ENCODE data around the gene TNKS1BP1. TPM values are rescaled to one million over a fixed set of nuclear protein-coding genes. Genes with fewer than 3 reads are reported as not detected.

TNKS1BP1 gene
- polyA plus RNA-seq, 1 experiment: 73.7 TPM

DNA sequence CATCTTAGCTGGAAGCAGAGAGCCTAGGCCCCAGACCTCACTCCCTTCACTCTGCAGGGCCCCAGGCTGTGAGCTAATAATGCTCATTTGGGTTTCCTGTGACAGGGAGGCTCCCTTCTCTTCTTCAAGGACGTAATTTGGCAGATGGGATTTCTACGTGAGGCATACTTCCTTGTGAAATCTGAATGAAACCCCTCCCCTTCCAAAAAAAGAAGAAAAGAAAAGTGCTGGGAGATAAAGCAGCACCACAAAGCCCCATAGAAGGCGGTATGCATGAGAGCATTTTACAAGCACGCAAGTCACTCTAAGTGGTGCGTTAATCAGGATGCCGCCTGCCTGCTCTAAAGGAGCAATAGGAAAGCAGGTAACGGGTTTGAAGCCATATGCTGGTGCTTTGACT is 19.1 kb upstream of the TNKS1BP1 start:
- no peaks in the 10 kb centered on the region for H3K36me3 ChIP-seq (ENCODE audit: control insufficient read depth, insufficient read depth, low read length)
- H3K4me3 ChIP-seq (ENCODE audit: low read depth, low read length): no peak overlapping the region
- POLR2A ChIA-PET: no interaction called here
- TF ChIP-seq, protein P1, sequence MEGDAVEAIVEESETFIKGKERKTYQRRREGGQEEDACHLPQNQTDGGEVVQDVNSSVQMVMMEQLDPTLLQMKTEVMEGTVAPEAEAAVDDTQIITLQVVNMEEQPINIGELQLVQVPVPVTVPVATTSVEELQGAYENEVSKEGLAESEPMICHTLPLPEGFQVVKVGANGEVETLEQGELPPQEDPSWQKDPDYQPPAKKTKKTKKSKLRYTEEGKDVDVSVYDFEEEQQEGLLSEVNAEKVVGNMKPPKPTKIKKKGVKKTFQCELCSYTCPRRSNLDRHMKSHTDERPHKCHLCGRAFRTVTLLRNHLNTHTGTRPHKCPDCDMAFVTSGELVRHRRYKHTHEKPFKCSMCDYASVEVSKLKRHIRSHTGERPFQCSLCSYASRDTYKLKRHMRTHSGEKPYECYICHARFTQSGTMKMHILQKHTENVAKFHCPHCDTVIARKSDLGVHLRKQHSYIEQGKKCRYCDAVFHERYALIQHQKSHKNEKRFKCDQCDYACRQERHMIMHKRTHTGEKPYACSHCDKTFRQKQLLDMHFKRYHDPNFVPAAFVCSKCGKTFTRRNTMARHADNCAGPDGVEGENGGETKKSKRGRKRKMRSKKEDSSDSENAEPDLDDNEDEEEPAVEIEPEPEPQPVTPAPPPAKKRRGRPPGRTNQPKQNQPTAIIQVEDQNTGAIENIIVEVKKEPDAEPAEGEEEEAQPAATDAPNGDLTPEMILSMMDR (IDR thresholded peaks at IDR 0.05; ENCODE audit: insufficient read depth, low read depth, low read length): no peak
- DNase-seq (ENCODE audit: low read depth): no peak
- CTCF ChIA-PET: interaction anchor here (2.4 kb wide), 1 partner anchor 114 kb away, joined by 14 read pairs; no protein-coding TSS in a partner anchor
- H3K27me3 ChIP-seq (ENCODE audit: control insufficient read depth, insufficient read depth, low read length): no peaks in the 10 kb centered on the region; the same call in 1 of the 2 replicates

GRCh38 chr11:57342702-57343101 is 17.9 kb upstream of the TNKS1BP1 start:
- TF ChIP-seq, protein P1 (IDR thresholded peaks at IDR 0.05; ENCODE audit: insufficient read depth, low read depth, low read length): no peak
- Histone ChIP-seq H3K27me3 (ENCODE audit: control insufficient read depth, insufficient read depth, low read length) (no peaks in the 10 kb centered on the region; the same call in 1 of the 2 replicates), H3K4me3 (ENCODE audit: low read depth, low read length) (no peak overlapping the region), H3K36me3 (ENCODE audit: control insufficient read depth, insufficient read depth, low read length) (no peaks in the 10 kb centered on the region)
- DNase-seq (ENCODE audit: low read depth): no peak
- ChIA-PET CTCF (no interaction called here), POLR2A (interaction anchor here (0.6 kb wide), 1 partner anchor 355 kb away, joined by 3 read pairs; no protein-coding TSS in a partner anchor)

DNA sequence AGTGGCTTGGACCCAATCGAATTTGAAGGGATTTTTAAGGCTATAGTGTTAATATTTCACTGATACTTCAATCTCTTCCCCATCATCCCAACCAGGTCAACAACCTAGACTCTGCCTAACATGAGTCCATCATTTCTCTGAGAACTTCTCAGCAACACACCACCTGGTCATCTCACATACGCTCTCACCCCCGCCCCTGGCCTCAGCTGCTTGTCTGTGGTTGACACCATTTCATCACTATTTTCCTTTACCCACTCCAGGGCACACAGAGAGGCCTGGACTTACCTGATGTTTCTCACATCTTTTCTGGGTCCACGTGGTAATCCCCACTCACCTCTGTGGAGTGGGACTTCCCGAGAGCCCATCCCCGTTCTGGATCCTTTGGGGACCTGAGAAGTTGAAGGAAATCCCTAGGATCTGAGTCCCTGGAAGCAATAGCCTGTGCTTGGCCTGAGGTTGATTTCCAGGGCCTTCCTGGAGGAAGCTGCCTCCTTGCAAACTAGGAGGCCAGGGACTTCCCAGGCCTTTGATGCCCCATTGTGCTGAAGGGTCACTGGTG is 16.6 kb upstream of the TNKS1BP1 start:
- no peak for DNase-seq (ENCODE audit: low read depth)
- TF ChIP-seq, protein P1 (IDR thresholded peaks at IDR 0.05; ENCODE audit: insufficient read depth, low read depth, low read length): no peak
- ChIA-PET CTCF (interaction anchor here (0.8 kb wide), 1 partner anchor 117 kb away, joined by 3 read pairs; no protein-coding TSS in a partner anchor), POLR2A (no interaction called here)
- Histone ChIP-seq H3K36me3 (ENCODE audit: control insufficient read depth, insufficient read depth, low read length) (no peaks in the 10 kb centered on the region), H3K27me3 (ENCODE audit: control insufficient read depth, insufficient read depth, low read length) (no peaks in the 10 kb centered on the region; the same call in 1 of the 2 replicates), H3K4me3 (ENCODE audit: low read depth, low read length) (no peak overlapping the region)

GRCh38 chr11:57340039-57340615 is 15.4 kb upstream of the TNKS1BP1 start:
- POLR2A ChIA-PET: no interaction called here
- H3K27me3 ChIP-seq (ENCODE audit: control insufficient read depth, insufficient read depth, low read length): no peaks in the 10 kb centered on the region; the same call in 1 of the 2 replicates
- no peak overlapping the region for H3K4me3 ChIP-seq (ENCODE audit: low read depth, low read length)
- TF ChIP-seq, protein P1 (IDR thresholded peaks at IDR 0.05; ENCODE audit: insufficient read depth, low read depth, low read length): peak; percentile 31; the same call in 1 of the 2 replicates
- H3K36me3 ChIP-seq (ENCODE audit: control insufficient read depth, insufficient read depth, low read length): no peaks in the 10 kb centered on the region
- CTCF ChIA-PET: interaction anchor here (0.7 to 2.3 kb wide), 5 partner anchors 85 to 496 kb away, joined by 3 to 8 read pairs (median 3); no protein-coding TSS in a partner anchor
- DNase-seq (ENCODE audit: low read depth): no peak

DNA sequence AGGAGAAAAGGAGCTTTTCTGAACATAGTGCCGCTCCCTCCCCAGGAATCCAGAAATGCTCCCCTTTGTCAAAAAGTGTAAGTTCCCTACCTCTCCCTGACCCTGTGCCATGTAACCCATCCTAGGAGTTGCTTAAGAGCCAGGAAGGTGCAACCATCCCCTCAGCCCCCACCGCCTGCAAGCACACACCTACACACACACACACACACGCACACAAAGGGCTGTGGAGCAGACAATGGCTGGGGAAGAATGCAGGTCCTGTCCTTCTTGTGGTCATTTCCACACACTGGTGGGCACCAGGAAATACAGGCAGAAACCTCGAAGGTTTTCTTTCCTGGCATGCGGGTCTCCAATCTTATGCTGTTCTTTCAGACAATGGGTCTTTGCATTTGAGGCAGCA is 14.6 kb upstream of the TNKS1BP1 start:
- Histone ChIP-seq H3K36me3 (ENCODE audit: control insufficient read depth, insufficient read depth, low read length) (no peaks in the 10 kb centered on the region), H3K4me3 (ENCODE audit: low read depth, low read length) (no peak overlapping the region), H3K27me3 (ENCODE audit: control insufficient read depth, insufficient read depth, low read length) (no peaks in the 10 kb centered on the region; the same call in 1 of the 2 replicates)
- POLR2A ChIA-PET: no interaction called here
- DNase-seq (ENCODE audit: low read depth): no peak
- CTCF ChIA-PET: interaction anchor here (0.6 to 2.3 kb wide), 4 partner anchors 9 to 154 kb away, joined by 3 to 8 read pairs (median 4); no protein-coding TSS in a partner anchor
- TF ChIP-seq, protein P1 (IDR thresholded peaks at IDR 0.05; ENCODE audit: insufficient read depth, low read depth, low read length): no peak
